ENCODE results near the gene CAP1.
A peak's percentile ranks its signal among the peaks of the same experiment; 100 is the strongest.

CAP1 gene

GRCh38 chr1:40017951-40018575 lies 22.5 kb upstream of the CAP1 start:
- ChIA-PET CTCF (interaction anchor here (0.7 to 1.8 kb wide), 3 partner anchors 15 to 44 kb away, joined by 3 to 7 read pairs (median 3); no protein-coding TSS in a partner anchor), POLR2A (no interaction called here)
- TF ChIP-seq CTCF (IDR thresholded peaks at IDR 0.05; ENCODE audit: control extremely low read depth, extremely low read depth, low read depth, missing control alignments) = no peak
- no peak for DNase-seq (ENCODE audit: extremely low spot score)

GRCh38 chr1:40020447-40021085 lies 20.0 kb upstream of the CAP1 start:
- no peak for TF ChIP-seq CTCF (IDR thresholded peaks at IDR 0.05; ENCODE audit: control extremely low read depth, extremely low read depth, low read depth, missing control alignments)
- ChIA-PET CTCF (interaction anchor here (1.1 to 2.0 kb wide), 3 partner anchors 12 to 101 kb away, joined by 3 to 12 read pairs (median 6); no protein-coding TSS in a partner anchor), POLR2A (no interaction called here)
- DNase-seq (ENCODE audit: extremely low spot score) = peak; percentile 25

GRCh38 chr1:40023379-40023944 lies 17.1 kb upstream of the CAP1 start:
- POLR2A ChIA-PET = no interaction called here
- no peak for DNase-seq (ENCODE audit: extremely low spot score)
- TF ChIP-seq CTCF (IDR thresholded peaks at IDR 0.05; ENCODE audit: control extremely low read depth, extremely low read depth, low read depth, missing control alignments) = no peak
- CTCF ChIA-PET = interaction anchor here (1.5 to 2.2 kb wide), 3 partner anchors 9 to 104 kb away, joined by 3 to 12 read pairs (median 6); no protein-coding TSS in a partner anchor

- ChIA-PET CTCF (interaction anchor here (1.0 to 2.1 kb wide), 4 partner anchors 11 to 123 kb away, joined by 3 to 13 read pairs (median 4); partner anchors contain the start of gene MYCL), POLR2A (no interaction called here)
- no peak for TF ChIP-seq CTCF (IDR thresholded peaks at IDR 0.05; ENCODE audit: control extremely low read depth, extremely low read depth, low read depth, missing control alignments)
- DNase-seq (ENCODE audit: extremely low spot score) = no peak
Measured at GRCh38 chr1:40024671-40025070, 15.9 kb upstream of the CAP1 start.

GRCh38 chr1:40027647-40028046 lies 12.9 kb upstream of the CAP1 start:
- no peak for TF ChIP-seq CTCF (IDR thresholded peaks at IDR 0.05; ENCODE audit: control extremely low read depth, extremely low read depth, low read depth, missing control alignments)
- ChIA-PET CTCF (interaction anchor here (0.9 to 8.6 kb wide), 5 partner anchors 27 to 311 kb away, joined by 3 to 171 read pairs (median 4); no protein-coding TSS in a partner anchor), POLR2A (no interaction called here)
- DNase-seq (ENCODE audit: extremely low spot score) = no peak

GRCh38 chr1:40029608-40030007 lies 10.9 kb upstream of the CAP1 start:
- ChIA-PET POLR2A (interaction anchor here (0.7 kb wide), 2 partner anchors 9 to 28 kb away, joined by 3 to 4 read pairs; no protein-coding TSS in a partner anchor), CTCF (interaction anchor here (1.3 to 8.6 kb wide), 5 partner anchors 10 to 123 kb away, joined by 4 to 171 read pairs (median 9); partner anchors contain the start of gene CAP1)
- no peak for TF ChIP-seq CTCF (IDR thresholded peaks at IDR 0.05; ENCODE audit: control extremely low read depth, extremely low read depth, low read depth, missing control alignments)
- no peak for DNase-seq (ENCODE audit: extremely low spot score)

Data from GM10248 (cell line).